ENCODE results near the gene MRPL2. TPM values are rescaled to one million over a fixed set of nuclear protein-coding genes. Genes with fewer than 3 reads are reported as not detected.
A peak's percentile ranks its signal among the peaks of the same experiment; 100 is the strongest.

The MRPL2 gene
- total RNA-seq, 1 donor from 2014 or later, result 50.3 TPM

DNA sequence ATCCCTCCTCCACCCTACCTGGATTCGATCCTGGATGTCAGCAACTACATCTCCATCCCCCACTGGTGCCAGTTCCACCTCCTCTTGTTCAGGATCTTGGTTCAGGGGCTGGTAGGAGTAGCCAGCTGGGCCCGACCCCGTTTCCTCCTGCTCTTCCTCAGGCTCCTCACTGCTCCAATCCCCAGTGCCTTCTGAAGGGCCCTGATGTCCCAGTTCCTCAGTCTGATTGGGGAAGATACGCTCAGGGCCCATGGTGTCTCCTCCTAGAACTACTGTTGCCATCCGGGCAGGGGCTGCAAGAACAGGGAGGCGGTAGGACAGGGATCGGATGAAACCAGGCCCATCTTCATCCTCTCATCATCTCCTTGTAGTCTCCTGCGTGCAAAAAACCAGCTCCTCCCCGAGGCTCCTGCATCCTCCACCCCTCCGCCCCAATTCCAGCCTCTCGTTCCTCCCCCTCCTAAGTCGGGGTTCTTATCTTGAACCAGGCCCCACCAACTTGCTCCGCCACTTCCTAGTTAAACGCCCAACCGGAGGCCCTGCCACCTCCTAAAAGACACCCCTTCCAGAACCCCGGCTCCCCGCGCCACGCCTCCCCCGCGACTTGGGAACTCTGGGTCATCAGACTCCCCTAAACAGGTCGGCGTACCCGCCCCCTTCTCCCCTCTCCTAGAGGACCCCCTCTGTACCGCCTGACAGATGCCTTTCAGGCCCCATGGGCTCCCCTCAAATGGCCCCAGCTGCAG is 46.0 kb downstream of the MRPL2 start:
- peak; percentile 16 for DNase-seq (ENCODE audit: low read depth)
- H3K36me3 ChIP-seq (ENCODE audit: control insufficient read depth, insufficient read depth, low read length), result peaks cover 28% of the 10 kb centered on the region

DNA sequence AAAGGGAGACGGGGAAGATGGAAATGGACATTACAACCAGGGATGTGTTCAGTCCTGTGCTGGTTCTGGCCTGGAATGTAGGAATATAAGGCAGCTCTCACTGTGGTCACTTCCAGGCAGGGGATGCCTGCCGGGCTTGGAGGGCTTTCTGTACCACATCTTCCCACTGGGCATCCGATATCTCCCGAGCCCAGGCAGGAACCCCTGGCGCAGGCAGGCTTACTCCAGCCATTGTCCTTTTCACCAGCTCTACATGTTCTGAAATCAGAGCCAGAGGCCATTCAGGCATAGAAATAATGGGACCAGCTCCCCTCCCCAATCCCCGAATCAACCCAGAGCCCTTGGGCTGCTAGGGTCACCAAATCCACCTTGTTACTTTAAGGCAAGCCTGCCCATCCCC is 46.9 kb downstream of the MRPL2 start:
- FAIRE-seq, result no peak
- Histone ChIP-seq H3K27me3 (ENCODE audit: control insufficient read depth, insufficient read depth, low read length) (no peaks in the 10 kb centered on the region), H3K4me3 (ENCODE audit: low read depth, low read length) (no peak overlapping the region), H3K36me3 (ENCODE audit: control insufficient read depth, insufficient read depth, low read length) (peaks cover 28% of the 10 kb centered on the region)
- TF ChIP-seq CTCF (IDR thresholded peaks at IDR 0.05; ENCODE audit: insufficient read depth, low read length, severe bottlenecking), result no peak
- DNase-seq (ENCODE audit: low read depth), result no peak

More for the DNA sequence above, 46.0 kb downstream of the MRPL2 start:
- TF ChIP-seq CTCF (IDR thresholded peaks at IDR 0.05; ENCODE audit: insufficient read depth, low read length, severe bottlenecking), result no peak
- peak overlapping the region; percentile 70 for H3K4me3 ChIP-seq (ENCODE audit: low read depth, low read length)
- no peaks in the 10 kb centered on the region for H3K27me3 ChIP-seq (ENCODE audit: control insufficient read depth, insufficient read depth, low read length)
- FAIRE-seq, result no peak

- FAIRE-seq (no peak), DNase-seq (ENCODE audit: low read depth) (no peak)
- Histone ChIP-seq H3K36me3 (ENCODE audit: control insufficient read depth, insufficient read depth, low read length) (peaks cover 35% of the 10 kb centered on the region), H3K4me3 (ENCODE audit: low read depth, low read length) (no peak overlapping the region), H3K27me3 (ENCODE audit: control insufficient read depth, insufficient read depth, low read length) (no peaks in the 10 kb centered on the region)
- no peak for TF ChIP-seq CTCF (IDR thresholded peaks at IDR 0.05; ENCODE audit: insufficient read depth, low read length, severe bottlenecking)
These were observed 48.0 kb downstream of the MRPL2 start for GRCh38 chr6:43011207-43011606.

DNA sequence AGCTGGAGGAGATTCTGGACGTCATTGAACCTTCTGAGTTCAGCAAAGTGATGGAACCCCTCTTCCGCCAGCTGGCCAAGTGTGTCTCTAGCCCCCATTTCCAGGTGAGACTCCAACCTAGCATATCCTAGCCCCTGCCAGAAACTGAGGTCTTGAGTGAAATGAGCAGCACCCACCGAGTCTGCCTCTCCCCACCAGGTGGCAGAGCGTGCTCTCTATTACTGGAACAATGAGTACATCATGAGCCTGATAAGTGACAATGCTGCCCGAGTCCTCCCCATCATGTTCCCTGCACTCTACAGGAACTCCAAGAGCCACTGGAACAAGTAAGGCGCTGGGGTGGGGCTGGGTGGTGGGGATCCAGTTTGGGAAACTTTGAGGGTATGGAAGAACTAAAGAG is 50.1 kb downstream of the MRPL2 start:
- Histone ChIP-seq H3K36me3 (ENCODE audit: control insufficient read depth, insufficient read depth, low read length) (peaks cover 35% of the 10 kb centered on the region), H3K27me3 (ENCODE audit: control insufficient read depth, insufficient read depth, low read length) (no peaks in the 10 kb centered on the region), H3K4me3 (ENCODE audit: low read depth, low read length) (no peak overlapping the region)
- FAIRE-seq (no peak), DNase-seq (ENCODE audit: low read depth) (peak; percentile 24)
- peak; percentile 59 for TF ChIP-seq CTCF (IDR thresholded peaks at IDR 0.05; ENCODE audit: insufficient read depth, low read length, severe bottlenecking)

- DNase-seq (ENCODE audit: low read depth), result no peak
- Histone ChIP-seq H3K36me3 (ENCODE audit: control insufficient read depth, insufficient read depth, low read length) (peaks cover 31% of the 10 kb centered on the region), H3K27me3 (ENCODE audit: control insufficient read depth, insufficient read depth, low read length) (no peaks in the 10 kb centered on the region), H3K4me3 (ENCODE audit: low read depth, low read length) (no peak overlapping the region)
- FAIRE-seq, result no peak
- no peak for TF ChIP-seq CTCF (IDR thresholded peaks at IDR 0.05; ENCODE audit: insufficient read depth, low read length, severe bottlenecking)
These were observed 52.1 kb downstream of the MRPL2 start for GRCh38 chr6:43007126-43007525.

GRCh38 chr6:43006251-43006650 is 53.0 kb downstream of the MRPL2 start:
- no peaks in the 10 kb centered on the region for H3K27me3 ChIP-seq (ENCODE audit: control insufficient read depth, insufficient read depth, low read length)
- FAIRE-seq, result no peak
- peaks cover 24% of the 10 kb centered on the region for H3K36me3 ChIP-seq (ENCODE audit: control insufficient read depth, insufficient read depth, low read length)
- no peak overlapping the region for H3K4me3 ChIP-seq (ENCODE audit: low read depth, low read length)
- TF ChIP-seq CTCF (IDR thresholded peaks at IDR 0.05; ENCODE audit: insufficient read depth, low read length, severe bottlenecking), result no peak
- DNase-seq (ENCODE audit: low read depth), result no peak
